ENCODE measurements around the gene SEMA5A.

GRCh38 chr5:9331372-9331771, 214.5 kb downstream of the SEMA5A start:
- no peak for TF ChIP-seq ZNF274 (IDR thresholded peaks at IDR 0.05; ENCODE audit: low read depth, low read length)
- no peak for TF ChIP-seq YY1 (IDR thresholded peaks at IDR 0.05; ENCODE audit: insufficient read depth, insufficient read length)
- no peak for TF ChIP-seq SUZ12 (IDR thresholded peaks at IDR 0.05; ENCODE audit: extremely low read depth, insufficient read depth, insufficient read length)

Measured in NT2/D1 (cell line).